Stimulated activated naive CD8-positive, alpha-beta T cell treated with anti-CD3 and anti-CD28 coated beads, Interleukin-15, Interleukin-2, amounts not matched to agents 100 U/mL and 50 U/mL, for 24 hours (primary cell): Measurements from ENCODE around the gene COA7.
A peak's percentile ranks its signal among the peaks of the same experiment; 100 is the strongest.
"Not testable (repeated sequence)": the region's sequence is repeated elsewhere in the genome, so short reads cannot be mapped to it uniquely, and the experiment has no call there.

Experiments used
- ATAC-seq: fragments of 150-1000 bp; cut with Tn5 transposase; one replicate; pipeline ENCODE4 v1.10.0; 2021
- DNase-seq: peaks from one replicate; pipeline ENCODE4 v3.0.0; 2021

Gene COA7

DNA sequence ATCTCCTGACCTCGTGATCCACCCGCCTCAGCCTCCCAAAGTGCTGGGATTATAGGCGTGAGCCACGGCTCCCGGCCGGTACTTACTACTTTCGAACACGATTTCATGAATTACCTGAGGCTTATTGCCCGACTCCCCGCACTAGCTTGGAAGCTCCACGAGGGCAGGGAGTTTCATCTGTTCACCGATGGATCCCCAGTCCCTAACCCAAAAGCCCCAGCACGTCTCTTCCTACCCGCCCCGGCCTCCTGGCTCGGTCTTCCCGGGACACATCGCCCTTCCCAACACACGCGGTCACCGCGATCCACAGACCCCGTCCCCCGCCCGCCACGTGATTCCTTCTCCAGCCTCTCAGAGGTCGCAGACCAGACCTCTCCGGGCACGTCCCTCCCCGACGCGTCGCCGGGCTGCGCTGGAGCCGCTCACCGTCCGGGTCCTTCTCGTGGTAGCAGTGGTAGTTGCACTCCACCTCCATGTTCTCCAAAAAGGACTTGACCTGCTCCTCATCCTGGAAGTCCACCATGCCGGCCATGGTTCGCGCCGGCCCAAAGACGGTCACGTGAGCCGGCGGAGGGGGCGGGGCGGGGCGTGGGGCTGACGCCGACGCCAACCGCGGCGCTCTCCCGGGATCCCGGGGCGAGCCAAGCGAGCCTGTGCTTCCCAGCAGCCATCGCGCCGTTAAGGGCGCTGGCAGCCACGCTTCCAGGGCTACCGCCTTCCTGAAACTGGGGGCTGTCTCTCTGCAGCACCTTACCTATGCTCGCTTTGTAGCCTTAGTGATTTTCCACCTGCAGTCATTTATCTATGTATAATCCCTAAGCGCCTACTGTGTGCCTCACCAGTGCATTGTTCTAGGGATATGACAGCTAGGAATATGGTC is at the start of gene COA7:
COA7 (minus strand) TSS at position 553 of the 880 bp plus-strand sequence; CDS start at position 532, 21 bp downstream.
- peak; percentile 72 for ATAC-seq
- peak; percentile 86 for DNase-seq

DNA sequence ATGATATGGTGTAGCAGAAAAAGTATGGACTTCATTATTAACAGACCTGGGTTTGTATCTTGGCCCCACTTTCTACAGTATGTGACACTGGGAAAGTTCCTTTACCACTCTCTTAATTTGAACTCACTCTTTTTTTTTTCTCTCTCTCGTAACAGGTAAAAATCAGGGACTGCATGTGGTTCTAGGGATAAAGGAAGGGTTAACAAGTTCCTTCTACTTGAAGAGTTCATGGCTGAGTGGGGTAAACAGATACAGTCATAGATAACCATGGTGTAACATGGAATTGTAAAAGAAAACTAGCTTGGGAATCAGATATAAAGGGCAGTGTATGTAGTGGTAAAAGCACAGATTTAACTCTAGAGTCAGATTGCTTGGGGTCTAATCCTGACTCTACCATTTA is 49.3 kb upstream of the COA7 start:
- no peak for DNase-seq

DNA sequence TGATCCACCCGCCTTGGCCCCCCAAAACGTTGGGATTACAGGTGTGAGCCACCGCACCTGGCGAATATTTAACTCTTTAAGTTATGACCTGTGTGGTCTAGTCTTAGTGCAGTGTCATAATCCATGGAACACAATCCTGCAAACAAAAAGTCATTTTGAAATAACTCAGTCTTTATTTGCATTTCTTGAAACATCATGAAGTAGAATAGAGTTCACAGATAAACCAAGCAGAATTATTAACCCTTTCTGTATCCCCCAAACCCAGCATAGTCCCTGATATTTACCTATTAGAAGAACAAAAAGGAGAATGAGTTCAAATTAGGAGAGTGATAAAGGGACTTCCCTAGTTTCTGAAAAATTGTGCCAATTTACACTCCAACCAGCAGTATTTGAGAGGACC is 48.0 kb upstream of the COA7 start:
- ATAC-seq (no peak), DNase-seq (no peak)

More for the DNA sequence above, 49.3 kb upstream of the COA7 start:
- ATAC-seq = no peak

DNA sequence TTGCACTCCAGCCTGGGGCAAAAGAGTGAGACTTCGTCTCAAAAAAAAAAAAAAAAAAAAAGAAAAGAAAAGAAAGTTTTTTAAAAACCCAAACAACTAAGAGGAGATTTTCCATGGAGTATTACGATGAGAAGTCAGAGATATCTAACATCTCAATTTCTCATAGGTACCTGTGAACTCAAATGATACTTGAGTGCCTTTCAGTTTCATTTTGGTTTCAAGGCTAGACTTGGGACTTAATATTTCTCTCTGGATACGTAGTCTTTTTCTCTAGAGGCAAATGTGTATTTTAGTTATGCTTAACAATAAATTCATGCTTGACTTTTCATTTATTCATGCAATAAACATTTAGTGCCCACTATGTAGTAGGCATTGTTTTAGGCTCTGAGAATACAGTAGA is 43.1 kb upstream of the COA7 start:
- no peak for ATAC-seq
- no peak for DNase-seq

DNA sequence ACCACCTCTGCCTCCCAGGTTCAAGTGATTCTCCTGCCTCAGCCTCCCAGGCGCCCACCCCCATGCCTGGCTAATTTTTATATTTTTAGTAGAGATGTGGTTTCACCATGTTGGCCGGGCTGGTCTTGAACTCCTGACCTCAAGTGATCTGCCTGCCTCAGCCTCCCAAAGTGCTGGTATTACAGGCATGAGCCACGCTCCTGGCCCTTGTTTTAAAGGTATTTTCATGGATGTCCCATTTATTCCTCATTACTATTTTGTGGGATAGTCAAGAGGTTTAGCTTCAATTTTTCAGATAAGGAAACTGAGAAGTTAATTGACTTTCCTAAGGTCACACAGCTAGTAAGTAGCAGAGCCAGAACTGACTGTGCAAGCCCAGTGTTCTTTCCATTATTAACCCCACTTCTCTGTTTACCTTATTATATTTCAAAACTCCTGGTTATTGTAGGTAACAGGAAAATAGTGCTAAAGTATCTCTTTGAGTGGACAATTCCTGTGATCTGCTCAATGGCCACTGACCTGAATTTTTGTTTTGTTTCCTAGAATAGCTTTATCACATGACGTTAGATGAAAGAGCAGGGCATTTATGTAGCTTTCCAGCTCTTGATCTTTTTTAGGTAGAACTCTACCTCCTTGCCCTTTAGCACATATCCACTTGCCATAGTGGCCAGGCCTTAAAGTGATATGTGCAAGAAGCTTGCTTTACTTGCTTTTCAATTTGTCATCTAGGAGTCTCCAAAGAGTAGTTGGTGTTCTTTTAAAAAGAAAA is 41.7 kb upstream of the COA7 start:
- DNase-seq (no peak), ATAC-seq (no peak)

DNA sequence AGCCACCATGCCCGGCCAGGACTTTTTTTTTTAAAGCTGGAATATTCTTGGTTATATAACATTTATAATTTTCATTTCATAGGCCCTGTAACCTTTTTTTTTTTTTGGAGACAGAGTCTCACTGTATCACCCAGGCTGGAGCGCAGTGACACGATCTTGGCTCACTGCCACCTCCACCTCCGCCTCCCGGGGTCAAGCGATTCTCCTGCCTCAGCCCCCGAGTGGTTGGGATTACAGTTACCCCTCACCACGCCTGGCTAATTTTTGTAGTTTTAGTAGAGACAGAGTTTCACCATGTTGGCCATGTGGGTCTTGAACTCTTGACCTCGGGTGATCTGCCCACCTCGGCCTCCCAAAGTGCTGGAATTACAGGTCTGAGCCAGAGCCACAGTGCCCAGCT is 40.7 kb upstream of the COA7 start:
- DNase-seq (no peak), ATAC-seq (no peak)

DNA sequence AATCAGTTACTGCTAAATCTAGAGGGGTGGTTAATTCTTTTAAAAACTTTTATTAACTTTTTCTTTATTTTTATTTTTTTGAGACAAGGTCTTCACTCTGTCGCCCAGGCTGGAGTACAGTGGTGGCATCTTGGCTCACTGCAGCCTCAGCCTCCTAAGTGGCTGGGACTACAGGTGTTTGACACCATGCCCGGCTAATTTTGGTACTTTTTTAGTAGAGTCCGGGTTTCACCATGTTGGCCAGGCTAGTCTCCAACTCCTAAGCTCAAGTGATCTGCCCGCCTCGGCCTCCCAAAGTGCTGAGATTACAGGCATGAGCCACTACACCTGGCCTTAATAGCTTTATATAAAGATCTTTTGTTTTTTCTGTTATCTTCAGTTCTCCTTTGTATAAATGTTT is 40.0 kb upstream of the COA7 start:
- ATAC-seq (no peak), DNase-seq (no peak)

DNA sequence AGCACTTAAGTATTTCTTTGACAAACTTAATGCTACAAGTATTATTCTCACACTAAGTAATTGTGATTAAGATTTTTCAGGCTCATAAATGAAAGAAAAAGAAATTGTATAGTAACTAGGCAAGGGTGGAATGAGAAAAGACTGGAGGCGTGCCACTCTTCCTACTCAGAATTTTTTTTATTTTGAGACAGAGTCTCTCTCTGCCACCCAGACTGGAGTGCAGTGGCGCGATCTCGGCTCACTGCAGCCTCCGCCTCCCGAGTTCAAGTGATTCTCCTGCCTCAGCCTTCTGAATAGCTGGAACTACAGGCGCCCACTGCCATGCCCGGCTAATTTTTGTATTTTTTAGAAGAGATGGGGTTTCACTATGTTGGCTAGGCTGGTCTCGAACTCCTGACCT is 37.2 kb upstream of the COA7 start:
- DNase-seq, ATAC-seq: not testable (repeated sequence)

DNA sequence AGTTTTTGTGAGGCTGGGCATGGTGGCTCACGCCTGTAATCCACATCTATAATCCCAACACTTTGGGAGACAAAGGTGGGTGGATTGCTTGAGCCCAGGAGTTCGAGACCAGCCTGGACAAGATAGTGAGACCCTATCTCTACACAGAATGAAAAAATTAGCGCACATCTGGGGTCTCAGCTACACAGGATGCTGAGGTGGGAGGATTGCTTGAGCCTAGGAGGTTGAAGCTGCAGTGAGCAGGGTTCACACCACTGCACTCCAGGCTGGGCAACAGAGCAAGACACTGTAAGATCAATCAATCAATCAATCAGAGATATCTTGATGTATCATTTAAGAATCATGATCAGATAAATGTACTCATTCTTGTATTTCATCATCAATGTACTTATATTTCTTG is 35.2 kb upstream of the COA7 start:
- ATAC-seq (no peak), DNase-seq (no peak)

DNA sequence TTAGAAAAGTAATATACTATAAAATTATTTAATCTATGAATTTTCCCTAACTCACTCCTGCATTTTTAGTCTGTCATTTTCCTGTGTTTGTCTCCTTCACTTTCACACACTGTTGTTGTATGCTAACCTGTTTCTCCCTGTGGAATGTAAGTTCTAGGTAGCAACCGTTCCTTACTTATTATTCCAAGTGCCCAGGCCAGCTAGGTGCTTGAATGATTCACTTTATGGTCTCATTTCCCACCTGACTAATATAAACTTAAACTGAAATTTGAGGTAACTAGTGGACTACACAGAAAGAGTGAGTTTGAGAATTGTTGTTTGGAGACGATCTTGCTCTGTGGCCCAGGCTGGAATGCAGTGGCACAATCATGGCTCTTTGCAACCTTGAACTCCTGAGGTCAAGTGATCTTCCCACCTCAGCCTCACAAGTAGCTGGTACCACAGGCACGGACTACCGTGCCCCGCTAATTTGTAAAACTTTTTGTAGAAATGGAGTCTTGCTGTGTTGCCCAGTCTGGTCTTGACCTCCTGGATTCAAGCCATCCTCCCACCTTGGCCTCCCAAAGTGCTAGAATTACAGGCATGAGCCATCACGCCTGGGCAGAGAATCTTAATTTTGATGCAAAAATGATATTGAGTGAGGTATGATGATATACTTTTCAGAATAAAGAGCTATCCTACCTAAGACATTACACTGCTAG is 30.0 kb upstream of the COA7 start:
- ATAC-seq = no peak
- no peak for DNase-seq

DNA sequence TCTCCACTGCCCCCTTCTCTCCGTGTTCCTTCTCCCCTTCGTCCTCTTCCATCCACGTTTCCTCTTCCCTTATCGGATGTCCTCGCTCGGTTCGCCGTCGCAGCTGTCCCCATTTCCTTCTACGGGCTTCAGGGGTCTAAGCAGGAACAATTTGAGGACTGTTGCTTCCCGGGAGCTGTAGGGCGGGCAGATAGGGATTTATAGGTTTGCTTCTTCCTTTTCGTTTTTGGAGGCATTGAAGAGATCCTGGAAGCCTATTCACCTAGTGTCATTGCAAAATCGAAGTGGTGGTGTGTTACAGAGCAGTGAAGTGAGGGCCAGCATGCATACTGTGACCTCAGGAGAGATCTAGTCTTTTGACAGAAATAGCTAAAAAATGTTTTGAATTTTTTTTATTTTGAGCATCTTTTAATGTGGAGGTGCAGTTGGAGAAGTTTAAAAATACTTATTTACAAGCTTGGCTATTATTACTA is 29.0 kb upstream of the COA7 start:
- DNase-seq = peak; percentile 24
- no peak for ATAC-seq

DNA sequence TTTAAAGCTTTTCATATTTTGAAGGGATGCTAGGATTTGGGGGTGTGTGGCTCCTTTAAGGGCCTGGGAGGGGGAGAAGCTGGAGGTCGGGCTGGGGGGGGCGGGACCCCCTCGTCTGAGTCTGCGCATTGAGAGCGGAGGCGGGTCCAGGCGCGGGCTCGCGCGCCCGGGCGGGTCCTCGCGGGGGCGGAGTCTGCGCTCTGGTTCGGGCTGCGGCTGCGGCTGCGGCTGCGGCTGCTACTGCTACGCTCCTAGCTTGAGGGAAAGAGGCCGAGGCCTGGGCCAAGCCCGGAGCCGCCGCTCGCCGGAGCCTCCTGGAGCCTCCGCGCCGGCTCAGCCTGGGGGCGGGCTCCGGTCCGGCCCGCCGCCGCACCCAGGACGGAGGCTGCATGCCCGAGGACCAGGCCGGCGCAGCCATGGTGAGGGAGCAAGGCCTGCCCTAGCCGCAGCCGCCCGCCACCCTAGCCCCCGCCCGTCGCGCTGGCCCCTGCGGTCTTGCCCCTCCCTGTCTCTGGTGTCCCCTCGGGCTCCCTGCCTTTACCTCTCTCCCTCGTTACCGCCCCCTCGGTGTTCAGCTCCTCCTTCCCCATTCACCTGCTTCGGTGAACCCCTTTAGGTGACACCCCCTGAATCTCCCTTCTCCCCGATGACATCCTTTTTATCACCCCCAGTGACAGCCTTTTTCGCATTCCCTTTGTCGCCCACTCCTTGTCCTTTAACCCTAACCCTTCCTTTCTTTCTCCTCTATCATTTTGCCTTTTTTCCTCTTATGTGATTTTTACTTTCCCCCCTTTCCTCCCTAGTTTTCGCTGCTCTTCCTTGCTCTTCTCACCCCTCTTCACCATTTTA is 28.3 kb upstream of the COA7 start, which contains the start of gene ZYG11B:
ZYG11B (plus strand) TSS at position 189 of the 849 bp plus-strand sequence; CDS start at position 390, 201 bp downstream.
- DNase-seq (peak; percentile 95), ATAC-seq (peak; percentile 94)

DNA sequence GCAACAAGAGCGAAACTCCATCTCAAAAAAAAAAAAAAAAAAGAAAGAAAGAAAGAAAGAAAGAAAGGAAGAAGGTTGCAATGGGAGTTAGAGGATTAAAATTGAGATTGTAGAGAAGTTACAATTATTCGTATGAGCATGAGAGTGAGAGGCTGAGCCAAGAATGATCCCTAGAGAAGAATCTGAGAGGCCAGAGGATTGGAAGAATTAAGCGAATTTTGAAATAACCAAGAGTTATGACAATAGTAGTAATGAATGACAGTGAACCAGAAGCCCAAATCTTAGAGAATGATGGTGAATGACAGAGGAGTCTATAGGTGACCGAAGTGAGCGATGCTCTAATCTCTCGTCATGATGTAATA is 27.7 kb upstream of the COA7 start:
- no peak for DNase-seq
- no peak for ATAC-seq

DNA sequence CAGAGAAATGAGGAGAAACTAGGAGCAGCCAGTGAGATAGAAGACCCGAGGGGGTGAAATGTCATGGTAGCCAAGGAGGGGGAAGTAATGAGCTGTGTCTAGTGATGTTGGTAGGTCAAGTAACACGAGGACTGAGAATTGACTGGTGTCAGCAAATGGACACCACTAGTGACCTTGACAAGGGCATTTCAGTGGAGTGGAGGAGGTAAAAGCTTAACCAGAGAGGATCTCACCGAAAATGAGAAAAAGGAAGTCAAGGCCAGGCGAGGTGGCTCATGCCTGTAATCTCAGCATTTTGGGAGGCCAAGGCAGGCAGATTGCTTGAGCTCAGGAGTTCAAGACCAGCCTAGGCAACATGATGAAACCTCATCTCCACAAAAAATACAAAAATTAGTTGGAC is 25.1 kb upstream of the COA7 start:
- DNase-seq = no peak
- ATAC-seq = no peak

DNA sequence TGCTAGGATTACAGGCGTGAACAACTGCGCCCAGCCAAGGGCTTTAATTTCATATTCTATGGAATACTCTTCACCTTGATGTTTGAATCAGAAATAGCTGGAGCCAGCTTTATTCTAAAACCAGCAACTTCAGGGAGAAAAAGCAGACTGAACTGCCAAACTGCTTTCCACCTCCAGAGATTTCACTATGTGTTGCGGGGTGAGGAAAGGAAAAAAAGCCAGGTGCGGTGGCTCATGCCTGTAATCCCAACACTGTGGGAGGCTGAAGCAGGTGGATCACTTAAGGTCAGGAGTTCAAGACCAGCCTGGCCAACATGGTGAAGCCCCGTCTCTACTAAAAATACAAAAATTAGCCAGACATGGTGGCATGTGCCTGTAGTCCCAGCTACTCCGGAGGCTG is 17.1 kb upstream of the COA7 start:
- DNase-seq, ATAC-seq: not testable (repeated sequence)

DNA sequence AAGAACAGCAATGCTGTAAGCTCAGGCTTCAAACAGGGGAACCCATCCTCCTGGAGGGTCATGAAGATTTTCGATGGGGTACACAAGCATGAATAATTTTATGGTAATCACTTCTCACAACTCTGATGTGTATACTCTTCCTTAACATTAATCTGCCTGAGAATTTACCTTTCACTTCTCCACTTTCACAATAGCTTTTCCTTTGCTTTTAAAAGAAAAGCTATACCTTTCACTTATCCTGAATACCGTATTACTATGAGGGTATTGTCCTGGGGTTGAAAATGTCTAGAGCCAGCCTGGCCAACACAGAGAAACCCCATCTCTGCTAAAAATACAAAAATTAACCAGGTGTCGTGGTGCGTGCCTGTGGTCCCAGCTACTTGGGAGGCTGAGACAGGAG is 15.4 kb upstream of the COA7 start:
- ATAC-seq (no peak), DNase-seq (no peak)

DNA sequence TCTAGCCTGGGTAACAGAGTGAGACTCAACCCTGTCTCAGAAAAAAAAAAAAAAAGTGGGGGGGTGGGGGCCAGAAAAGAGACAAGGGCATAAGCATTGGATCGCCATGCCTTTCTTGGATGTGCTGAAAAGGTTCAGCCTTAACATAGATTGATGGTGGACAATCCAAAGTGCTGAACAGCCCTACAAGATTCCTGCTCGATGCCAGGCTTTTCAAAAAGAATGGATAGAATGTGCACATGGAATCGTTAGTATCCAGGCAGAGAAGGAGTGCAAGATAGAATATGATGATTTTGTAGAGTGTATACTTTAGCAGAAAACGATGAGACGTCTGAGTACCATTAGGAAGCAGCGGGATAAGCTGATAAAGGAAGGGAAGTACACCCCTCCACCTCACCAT is 10.9 kb upstream of the COA7 start:
- ATAC-seq (no peak), DNase-seq (no peak)

DNA sequence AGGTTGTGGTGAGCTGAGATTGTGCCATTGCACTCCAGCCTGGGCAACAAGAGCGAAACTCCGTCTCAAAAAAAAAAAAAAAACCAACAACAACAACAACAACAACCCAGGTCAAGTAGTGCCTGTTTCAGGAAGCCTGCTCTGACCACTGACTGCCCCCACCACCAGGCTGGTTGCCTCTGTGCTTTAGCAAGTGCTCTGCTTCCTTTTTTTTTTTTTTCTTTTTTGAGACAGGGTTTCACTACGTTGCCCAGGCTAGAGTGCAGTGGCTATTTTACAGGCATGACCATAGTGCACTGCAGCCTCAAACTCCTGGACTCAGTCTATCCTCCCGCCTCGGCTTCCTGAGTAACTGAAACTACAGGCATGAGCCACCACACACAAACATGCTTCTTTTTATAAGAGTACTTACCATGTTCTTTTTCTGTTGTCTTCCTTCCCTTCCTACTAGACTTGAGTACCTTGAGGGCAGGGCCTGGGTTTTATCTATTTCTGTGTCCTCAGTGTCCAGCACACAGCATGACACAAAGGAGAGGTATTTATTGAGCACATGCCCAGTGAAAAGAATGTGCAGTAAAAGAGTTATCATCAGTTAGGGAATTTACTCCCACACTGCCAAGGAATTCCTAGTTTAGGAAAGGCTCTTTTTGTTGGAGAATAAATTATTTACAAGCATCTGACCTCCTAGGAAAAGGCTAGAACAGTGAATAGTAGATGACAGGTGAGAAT is 9.9 kb upstream of the COA7 start:
- ATAC-seq = no peak
- no peak for DNase-seq

DNA sequence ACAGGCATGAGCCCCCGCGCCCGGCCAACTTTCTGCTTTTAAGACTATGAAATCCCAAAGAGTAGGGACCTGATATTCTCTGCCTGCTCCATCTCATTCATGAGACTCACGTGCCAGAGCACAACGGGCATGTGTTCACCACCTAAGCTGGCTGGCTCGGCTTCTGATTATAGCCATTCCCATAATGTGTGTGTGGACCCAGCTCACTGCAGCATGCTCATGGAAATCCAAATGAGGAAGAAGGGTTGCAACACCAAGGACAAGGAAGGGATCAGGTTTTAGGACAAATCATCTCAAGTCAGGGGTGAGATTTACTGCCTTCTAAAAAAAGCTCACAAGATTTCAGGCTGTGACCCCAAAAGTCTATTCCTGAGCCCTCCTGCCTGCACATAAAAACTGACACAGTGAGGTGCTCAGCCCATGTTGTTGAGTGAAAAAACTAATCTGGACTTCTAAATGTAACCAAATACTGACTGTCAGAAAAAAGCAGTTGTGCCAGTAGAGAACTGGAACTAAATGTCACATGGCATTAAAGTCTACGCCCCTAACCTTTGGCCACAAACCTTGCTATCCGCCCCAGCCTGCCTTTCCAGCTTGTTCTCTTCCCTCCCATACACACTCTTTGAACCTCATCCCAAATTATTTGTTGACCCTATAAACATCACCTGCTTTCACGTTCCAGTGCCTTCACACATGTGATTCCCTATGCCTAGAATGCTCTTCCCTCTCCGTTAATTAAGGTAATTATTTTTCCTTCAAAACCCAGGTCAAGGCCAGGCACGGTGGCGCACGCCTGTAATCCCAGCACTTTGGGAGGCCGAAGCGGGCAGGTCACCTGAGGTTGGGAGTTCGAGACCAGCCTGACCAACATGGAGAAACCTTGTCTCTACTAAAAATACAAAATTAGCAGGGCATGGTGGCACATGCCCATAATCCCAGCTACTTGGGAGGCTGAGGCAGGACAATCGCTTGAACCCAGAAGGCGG is 9.1 kb upstream of the COA7 start:
- DNase-seq = no peak
- ATAC-seq = no peak
